GM19467 (cell line): ENCODE measurements around the gene THUMPD1.
"Not testable (repeated sequence)": the region's sequence is repeated elsewhere in the genome, so short reads cannot be mapped to it uniquely, and the experiment has no call there.

Source experiments
- ATAC-seq: cut with Tn5 transposase; IDR thresholded peaks from one replicate; pipeline ENCODE4 v1.9.1; 2021; ENCODE audit warnings: mild to moderate bottlenecking, moderate library complexity; ENCODE audit not compliant: unreplicated experiment

THUMPD1 gene

DNA sequence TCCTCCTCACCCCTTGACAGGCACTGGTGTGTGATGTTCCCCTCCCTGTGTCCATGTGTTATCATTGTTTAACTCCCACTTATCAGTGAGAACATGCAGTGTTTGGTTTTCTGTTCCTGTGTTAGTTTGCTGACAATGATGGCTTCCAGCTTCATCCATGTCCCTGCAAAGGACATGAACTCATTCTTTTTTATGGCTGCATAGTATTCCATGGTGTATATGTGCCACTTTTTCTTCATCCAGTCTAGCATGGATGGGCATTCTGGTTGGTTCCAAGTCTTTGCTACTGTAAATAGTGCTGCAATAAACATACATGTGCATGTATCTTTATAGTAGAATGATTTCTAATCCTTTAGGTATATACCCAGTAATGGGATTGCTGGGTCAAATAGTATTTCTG lies 39.9 kb downstream of the THUMPD1 start:
- not testable (repeated sequence) for ATAC-seq

DNA sequence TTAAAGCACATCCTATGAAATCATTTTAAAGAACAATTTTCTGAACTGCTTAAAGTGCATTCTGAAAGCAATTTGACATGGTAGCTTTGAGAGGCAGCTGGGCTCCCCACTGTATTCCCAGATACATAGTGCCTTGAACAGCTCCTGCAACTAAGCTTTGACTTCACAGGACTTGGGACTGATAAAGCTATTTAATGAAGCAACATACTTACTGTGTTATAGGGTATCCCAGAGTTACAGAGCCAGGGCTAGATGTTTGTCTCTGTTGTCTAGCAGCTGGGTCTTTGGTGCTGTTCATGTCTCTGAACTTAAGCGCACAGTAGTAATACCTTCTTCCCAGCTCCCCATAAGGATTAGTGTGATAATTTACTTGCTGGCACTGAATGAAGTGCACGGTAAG lies 45.0 kb downstream of the THUMPD1 start:
- no peak for ATAC-seq

DNA sequence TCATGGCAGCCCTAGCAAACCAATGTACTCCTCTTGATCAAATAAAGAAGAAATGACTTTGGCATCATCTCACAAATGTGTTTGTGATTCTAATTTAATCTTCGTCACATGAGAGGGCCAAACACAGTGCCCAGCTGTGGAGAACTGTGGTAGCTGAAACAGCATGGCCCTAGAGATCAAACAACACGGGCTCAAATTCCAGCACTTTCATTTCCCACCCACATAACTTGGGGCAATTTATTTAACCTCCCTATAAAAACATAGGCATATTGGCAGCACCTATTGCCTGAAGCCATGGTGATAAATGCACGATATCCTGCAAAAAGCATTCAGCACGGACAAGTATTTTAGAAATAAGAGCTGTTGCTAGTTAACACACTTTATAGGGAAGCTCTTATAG lies 46.6 kb downstream of the THUMPD1 start:
- no peak for ATAC-seq

- not testable (repeated sequence) for ATAC-seq
These were observed 47.5 kb downstream of the THUMPD1 start for GRCh38 chr16:20694096-20694495.

GRCh38 chr16:20689668-20690067 lies 52.0 kb downstream of the THUMPD1 start:
- ATAC-seq = no peak

DNA sequence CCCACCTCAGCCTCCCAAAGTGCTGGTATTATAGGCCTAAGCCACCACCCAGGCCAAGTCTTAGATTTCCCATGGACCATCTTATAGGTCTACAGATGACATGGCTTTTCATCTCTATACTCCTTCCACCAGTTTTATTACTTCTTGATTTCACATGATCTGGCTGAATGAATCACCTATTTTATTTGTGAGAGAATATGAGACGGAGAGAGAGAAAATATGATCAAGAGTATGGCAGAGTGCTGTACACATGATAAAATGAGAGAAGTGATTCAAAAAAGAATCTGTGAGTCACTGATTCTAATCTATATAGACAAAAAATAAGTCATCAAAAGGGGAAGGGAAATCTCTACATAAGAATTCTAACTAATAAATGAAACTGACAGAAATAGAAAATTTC lies 57.8 kb downstream of the THUMPD1 start:
- no peak for ATAC-seq
